Eye (tissue), 1 donor: Measurements from ENCODE around the gene SMCR8.
"Not testable (repeated sequence)": the region's sequence is repeated elsewhere in the genome, so short reads cannot be mapped to it uniquely, and the experiment has no call there.

Experiments used
- DNase-seq: peaks from one replicate; pipeline ENCODE4 v3.0.0-alpha.2; 2015

The SMCR8 gene

DNA sequence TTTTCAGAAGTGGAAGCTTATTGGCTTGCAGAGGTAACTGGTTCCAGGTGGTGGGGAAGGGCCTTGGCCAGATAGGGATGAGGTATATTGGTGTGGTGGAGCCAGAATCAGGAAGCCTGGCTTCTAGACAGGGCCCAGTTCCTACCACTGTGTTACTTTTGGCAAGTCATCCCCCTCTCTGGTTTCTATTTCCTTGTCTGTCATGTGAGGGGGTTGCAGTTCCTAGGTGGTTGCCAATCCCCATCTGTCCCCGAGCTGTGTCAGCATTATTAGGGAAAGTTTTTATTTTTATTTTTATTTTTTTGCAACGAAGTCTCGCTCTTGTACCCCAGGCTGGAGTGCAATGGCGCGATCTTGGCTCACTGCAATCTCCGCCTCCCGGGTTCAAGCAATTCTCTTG lies 3.0 kb downstream of the SMCR8 start:
- DNase-seq: no peak

DNA sequence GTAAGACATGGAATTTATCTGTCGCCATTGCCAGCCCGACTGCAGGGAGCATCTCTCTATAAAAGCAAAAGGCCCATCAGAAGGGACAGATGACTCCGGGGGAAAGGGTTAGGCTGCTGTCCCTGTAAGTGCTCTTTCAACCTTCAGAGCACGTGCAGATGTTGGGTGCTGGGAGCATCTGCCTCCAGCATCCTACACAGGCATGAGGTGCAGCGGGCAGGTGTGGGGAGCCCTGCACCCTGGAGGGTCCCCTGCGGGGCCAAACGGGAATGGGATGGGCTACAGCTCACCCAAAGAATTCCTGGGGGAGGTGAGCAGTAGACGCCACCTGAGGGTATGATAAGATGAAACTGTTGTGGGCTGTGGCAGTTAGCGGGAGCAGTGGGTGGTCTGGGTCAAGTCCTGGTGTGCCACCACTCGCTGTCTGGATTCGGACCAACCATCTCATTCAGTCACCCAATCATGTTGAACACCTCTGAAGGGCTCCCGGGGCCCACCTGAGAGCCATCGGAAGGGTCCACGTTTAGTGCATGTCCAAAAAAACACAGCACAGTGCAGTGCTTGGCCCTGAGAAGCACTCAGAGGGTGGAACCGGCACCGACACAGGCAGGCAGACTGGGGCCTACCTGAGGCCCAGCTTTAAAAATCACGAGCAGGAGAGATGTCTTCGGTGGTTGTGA lies 3.8 kb downstream of the SMCR8 start:
- no peak for DNase-seq

DNA sequence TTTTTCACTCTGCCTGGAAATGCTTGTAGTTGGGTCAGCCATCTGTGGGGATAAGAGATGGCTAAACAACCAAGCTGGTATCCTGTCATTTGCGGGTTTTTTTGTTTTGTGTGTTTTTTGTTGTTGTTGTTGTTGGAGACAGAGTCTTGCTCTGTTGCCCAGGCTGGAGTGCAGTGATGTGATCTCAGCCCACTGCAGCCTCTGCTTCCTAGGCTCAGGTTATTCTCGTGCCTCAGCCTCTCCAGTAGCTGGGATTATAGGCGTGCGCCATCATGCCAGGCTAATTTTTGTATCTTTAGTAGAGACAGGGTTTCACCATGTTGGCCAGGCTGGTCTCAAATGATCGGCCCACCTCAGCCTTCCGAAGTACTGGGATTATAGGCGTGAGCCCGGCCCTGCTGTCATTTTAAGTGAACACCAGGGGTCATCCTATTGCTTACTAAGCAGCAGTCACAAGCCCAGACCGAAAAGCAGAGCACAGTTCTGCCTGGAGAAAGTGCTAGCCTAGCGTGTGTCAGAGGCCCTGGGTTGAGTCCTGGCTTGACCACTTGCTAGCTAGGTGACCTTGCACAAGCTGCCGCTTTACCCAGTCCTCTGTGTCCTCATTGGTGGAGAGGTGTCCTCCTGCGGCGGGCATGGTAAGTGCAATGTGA lies 4.6 kb downstream of the SMCR8 start:
- DNase-seq: peak; percentile 63

DNA sequence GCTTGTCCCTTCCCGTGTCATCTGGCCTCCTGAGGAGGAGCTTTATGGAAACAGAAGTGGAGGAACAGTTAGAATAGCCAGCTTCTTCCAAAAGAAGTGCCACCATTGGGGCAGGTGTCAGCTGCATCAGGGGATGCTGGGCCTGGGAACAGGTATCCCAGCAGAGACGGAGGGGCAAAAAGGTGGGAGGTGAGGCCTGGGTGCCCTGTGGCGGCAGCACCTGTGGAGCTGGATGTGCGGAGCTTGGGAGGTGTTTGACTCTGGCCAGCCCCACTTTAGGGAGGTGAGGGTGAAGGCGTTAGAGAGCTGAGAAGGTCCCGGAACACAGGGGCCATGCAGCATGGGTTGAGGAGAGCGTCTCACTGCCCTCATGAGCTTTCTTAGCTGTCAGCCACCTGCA lies 5.2 kb downstream of the SMCR8 start:
- no peak for DNase-seq

DNA sequence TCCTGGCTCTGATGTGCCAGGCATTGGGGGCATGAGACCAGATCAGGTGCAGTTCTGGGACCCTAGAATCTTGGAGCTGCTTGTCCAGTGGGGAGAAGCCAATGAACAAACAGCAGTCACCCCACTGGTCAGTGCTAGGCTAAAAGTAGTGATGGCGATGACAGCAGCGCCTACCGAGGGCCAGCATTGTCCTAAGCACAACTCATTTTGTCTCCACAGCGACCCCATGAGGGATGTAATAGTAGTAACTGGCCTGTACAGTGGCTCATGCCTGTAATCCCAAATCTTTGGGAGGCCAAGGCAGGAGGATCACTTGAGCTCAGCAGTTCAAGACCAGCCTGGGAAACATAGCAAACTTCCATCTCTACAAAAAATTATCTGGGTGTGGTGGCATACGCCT lies 6.2 kb downstream of the SMCR8 start:
- no peak for DNase-seq

DNA sequence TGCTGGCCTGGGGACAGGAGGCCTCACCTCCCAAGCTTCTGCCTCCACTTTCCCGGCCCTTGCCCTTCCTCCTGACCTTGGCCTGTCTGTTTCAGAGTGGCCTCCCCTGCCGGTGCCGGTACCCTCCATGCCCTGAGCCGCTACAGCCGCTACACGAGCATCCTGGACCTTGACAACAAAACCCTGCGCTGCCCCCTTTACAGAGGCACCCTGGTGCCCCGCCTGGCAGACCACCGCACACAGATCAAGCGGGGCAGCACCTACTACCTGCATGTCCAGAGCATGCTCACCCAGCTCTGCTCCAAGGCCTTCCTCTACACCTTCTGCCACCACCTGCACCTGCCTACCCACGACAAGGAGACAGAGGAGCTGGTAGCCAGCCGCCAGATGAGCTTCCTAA lies 7.4 kb downstream of the SMCR8 start:
- no peak for DNase-seq

DNA sequence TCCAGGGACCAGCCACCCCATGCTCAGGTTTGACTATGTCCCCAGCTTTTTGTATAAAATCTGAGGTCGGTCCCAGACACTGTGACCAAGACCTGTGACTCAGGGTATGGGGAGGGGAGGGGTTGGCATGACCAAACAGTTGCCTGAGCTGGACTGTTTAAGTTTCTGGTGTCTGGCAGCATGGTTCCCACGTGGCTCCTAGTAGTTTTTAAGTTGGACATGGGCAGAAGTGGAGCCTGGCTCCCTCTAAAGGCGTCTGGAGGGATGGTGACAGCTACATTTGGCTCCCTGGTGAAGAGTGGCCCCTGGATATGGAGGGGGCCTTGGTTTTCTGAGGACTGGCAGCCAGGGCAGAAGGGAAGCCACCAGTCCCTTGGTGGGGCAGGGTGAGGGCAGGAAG lies 7.9 kb downstream of the SMCR8 start:
- no peak for DNase-seq

DNA sequence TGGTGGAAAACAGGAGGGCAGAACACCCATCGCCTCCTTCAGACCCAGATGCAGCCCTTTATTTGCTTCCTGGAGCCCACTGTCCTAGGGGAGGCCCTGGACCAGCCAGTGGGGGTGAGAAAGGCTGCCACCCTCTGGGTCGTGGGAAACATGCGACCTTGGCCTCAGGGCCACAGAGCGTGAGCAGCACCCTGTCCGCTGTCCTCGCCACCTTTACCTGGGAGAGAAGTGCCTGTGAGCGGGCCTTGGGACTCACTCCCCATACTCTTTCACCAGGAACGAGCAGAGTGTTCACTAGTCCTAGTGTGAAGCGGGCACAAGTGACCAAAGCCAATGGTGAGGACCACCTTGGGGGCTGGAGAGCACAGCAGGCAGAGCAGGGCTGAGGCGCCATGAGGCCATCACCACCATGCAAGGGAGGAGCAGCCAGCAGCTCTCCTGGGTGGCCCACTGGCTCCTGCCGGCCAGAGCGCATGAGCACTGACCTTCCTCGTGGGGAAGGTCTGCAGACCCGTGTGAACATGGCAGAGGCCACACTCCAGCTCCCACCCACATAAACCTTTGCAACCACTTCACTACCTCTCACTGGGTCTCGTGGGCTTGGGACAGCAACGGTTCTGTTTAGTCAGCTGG lies 8.5 kb downstream of the SMCR8 start:
- no peak for DNase-seq

DNA sequence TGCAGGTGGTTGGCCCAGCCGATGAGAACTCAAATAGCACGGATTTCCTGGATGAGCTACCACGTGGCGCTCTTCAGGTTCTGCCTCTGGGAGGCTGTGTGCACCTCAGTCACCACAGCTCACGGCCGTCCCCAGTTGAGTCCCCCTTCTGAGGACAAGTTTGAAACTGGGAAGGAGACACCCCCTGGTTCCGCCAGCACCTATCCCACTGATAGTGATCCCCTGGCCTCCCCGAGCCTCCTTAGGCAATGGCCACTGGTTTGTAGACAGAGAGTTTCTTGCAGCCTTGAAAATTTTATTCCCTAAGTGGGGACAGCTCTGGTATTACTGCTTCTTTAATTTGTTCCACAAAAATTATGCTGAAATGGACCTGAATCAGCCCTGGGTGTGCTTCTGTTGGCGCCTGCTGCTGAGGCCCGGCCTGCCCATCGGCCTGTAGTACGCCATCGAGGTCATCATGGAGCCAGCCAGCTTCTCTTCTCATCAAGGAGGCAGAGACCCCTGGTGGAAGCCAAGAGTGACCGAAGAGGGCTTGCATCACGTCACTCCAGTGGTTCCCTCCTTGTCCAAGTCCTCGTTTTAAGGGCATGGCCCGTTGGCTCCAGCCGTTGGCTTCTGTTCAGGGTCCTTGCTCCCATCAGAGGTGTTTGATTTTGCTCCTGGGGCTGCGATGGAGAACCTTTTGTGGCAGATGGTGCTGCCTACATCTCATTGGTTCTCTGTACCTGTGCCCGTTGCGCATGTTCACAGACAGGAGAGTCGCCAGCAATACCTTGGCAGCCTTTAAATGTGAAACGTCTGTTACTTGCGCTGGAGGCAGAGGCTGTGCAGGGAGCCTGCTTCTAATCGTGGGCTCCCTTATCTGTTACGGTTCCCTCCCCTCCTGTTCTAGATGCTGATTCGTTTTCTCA lies 9.3 kb downstream of the SMCR8 start:
- DNase-seq: no peak

DNA sequence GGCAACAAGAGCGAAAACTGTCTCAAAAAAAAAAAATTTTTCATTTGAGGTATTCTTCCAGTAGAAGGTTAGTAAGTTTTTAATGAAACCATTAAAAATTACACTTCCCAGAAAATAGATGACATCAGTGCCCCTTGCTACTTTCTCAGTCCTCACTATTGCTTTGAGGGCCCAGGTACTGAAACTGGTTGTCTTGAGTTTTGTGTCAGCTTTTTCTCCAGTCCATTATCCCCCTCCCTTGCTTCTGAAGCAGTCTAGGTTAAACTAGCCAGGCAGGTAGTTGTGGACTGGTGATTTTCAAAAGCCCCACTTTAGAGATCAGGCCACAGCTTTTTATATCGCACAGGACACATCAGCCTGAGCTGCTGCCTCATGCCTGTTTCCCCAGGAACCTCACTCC lies 10.9 kb downstream of the SMCR8 start:
- DNase-seq: no peak

DNA sequence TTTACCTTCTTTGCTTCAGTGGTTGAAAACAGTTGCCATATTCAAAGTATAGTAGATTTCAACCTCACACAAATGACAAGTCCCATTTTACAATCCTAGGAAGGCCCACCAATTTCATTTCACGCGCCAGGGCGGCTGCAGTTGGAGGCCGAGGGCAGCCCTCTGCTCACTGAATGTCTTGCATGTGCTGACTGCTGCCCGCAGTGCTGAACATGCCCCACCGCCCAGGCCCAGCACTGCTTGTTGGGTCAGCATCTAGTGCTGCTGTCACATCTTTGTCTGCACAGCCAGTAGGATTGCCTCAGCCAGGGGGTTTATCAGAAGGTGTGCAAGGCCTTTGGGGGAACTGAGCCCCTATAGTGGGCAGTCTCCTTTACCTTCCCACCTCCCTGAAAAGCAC lies 11.5 kb downstream of the SMCR8 start:
- DNase-seq: no peak

DNA sequence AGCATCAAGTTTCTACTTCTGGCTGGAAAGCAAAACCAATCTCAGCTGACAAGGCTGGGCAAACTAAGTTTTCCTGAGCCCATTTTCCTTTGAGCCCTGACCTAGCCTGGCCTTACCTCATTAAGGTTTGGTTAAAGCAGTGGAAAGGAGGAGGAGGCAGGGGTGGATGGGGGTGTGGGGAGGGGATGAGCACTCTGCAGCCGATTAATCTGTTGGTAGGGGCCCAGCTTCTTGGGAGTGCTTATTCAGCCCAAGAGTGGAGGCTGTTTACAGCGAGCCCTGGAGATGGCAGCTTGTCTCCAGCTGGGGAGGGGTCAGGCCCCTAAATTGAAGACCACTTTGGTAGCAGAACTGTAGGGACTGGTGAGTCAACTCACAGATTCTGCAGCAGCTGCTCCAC lies 12.0 kb downstream of the SMCR8 start:
- DNase-seq: no peak

DNA sequence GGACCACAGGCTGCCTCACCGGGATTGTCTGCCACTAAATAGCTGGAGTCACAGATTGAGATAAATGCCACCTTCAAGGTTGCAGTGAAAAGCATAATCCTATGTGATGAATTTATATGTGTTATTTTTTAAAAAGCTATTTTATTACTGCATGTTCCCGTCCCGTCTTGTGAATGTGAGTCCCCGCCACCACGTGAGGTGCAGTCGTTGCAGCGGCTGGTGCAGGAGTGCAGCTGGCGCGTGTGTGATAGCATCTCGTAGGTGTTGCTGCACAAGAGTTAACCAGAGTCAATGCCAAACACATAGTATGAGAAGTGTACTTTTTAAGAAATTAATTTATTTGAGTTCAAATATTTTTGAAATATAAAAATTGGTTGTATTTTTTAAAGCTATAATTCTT lies 12.5 kb downstream of the SMCR8 start:
- DNase-seq: no peak

DNA sequence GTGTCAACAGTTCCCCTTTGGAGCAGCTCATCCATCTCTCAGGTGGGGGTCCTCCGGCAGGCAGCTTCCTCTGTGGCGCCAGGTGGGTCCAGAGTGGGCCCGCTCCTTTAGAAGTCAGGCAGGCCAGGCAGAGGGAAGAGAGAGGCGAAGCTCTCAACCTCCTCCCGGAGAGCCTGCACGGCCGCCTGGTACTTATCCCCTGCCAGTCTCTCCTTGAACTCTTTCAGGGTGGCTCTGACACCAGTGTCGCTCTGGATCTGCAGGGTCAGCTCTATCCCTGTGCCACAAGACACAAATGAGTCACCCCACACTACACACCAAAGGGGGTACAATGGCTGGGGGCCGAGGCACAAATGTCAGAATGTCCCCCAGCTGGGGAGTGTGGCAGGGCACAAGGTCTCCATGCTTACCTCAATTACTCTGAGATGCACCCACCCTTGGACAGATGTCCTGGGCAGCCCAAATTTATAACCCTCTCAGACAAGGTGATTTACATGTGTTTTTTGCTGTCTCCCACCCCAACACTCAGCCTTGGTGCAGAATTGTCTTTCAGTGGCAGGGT lies 13.6 kb downstream of the SMCR8 start:
- no peak for DNase-seq

DNA sequence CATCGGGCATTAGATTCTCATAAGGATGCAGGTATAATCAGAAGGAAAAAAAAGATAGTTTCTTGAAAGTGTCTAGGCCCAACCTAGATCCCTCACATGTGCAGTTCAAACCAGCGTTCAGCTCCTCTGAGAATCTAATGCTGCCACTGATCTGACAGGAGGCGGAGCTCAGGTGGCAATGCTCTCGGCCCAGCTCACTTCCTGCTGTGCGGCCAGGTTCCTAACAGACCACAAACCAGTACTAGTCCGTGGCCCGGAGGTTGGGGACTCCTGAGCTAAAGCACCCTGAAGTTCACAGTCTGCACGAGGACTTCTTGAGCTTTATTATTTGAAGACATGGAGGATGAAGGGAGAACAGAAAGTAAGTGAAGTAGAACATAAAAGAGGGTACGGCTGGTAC lies 16.8 kb downstream of the SMCR8 start:
- DNase-seq: no peak

DNA sequence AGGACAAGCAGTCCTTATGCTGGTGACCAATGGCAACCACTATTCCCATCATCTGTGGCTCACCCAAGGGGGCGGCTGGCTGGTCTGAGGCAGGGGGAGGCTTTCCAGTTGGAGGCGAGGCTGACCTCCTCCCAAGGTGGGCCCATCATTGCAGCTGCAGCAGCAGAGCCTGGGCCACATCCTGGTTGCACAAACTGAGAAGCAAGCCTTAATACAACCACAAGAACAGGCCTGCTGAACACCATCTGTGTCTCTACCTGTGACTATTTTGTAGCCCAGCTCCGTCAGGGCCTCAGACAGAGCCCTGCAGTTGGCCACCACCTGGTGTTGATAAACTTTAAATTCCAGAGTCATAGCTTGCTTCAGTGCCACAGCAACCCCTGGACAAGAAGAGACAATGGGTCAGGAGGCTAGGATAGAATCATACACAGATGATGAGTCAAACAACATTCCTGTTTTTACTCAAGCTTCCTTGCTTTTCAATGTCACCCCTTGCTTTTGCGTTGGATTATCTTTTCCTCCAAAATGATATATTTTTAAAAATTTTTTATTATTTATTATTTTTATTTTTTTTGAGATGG lies 17.9 kb downstream of the SMCR8 start:
- no peak for DNase-seq

DNA sequence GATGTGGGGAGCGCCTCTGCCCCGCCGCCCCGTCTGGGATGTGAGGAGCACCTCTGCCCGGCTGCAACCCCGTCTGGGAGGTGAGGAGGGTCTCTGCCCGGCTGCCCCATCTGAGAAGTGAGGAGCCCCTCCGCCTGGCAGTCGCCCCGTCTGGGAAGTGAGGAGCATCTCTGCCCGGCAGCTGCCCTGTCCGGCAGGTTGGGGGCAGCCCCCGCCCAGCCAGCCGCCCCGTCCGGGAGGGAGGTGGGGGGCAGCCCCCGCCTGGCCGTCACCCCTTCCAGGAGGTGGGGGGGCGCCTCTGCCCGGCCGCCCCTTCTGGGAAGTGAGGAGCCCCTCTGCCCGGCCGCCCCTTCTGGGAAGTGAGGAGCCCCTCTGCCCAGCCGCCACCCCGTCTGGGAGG lies 23.1 kb downstream of the SMCR8 start:
- DNase-seq: not testable (repeated sequence)

DNA sequence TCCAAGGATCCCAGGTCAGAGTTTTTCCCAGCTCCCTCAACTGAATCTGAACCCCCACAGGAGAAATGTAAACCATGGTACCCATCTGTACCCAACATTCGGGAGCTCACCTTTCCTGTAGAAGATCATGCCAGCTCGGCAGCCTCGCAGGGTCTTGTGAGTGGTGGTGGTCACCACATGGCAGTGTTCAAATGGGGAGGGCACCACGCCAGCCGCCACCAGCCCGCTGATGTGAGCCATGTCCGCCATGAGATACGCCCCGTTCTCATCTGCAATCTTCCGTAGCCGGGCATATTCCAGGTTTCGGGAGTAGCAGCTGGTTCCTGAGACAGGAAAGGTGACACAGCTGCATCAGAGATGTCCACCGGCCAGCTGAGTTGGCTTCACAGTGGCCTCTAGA lies 24.8 kb downstream of the SMCR8 start:
- DNase-seq: no peak

DNA sequence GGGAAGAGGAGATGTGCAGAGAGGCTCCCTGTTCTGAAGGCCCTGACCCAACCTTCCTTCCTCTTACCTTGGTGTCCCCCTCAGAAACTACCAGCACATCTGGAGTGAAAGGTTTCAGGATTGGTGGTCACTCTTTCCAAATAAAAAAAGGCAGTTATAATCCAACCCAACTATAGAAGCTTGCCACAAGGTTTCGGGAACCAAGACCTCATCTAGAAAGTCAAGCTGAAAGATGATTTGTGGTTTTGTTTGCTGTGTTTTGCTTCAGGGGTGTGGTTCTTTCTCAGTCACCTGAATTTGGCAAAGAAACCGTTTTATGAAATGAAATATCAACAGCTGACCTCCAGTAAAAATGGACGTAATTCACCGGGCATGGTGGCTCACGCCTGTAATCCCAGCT lies 28.9 kb downstream of the SMCR8 start:
- DNase-seq: no peak

DNA sequence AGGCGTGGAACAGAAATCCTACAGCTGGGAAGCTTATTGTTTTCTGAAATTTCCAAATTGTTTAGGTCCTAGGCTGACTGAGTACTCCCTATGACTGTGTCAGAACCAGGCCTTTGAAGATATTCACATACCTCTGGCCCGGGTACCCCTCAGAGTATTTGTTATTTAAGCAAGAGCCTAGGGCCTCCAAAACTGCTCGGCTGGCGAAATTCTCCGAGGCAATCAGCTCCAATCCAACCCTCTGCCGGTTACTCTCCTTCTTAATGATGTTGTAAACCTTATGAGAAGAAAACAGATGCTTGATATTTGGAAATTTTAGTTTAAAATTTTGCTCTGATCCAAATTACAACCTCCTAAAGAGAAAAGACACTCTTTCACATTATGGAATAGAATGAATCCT lies 38.4 kb downstream of the SMCR8 start:
- no peak for DNase-seq

DNA sequence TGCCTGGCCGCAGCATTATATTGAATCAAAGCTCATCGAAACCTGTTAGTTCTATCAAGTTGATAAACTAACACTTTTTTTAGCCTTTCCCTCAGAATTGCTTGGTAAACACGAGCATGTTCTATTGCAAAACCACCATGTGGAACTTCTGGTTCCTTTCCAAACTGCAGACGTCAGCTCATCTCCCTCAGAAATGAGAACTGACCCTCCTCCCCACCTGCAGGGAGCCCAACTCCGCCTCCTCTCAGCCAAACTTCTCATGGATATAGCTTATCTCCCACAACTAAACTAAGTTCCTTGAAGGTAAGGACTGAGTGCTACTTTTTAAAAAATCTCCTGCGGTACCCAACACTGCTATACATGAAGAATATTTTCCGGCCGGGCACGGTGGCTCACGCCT lies 41.5 kb downstream of the SMCR8 start:
- no peak for DNase-seq

DNA sequence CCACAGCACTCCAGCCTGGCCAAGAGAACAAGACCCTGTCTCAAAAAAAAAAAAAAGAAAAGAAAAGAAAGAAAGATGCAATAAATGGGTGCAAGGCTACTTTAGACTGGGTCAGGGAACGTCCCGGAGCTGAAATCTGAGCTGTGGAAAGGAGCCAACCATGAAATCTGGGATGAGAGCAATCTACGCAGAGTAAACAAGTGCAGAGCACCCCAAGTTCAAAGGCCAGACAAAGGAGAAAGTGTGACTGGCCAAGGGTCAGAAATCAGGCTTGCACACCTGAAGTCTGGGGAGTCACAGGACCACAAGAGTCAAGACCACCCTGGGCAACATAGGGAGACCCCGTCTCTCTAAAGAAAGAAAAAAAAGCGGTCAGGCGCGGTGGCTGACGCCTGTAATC lies 45.4 kb downstream of the SMCR8 start:
- DNase-seq: no peak
